ENCODE results near the gene CAMK2B.
A peak's percentile ranks its signal among the peaks of the same experiment; 100 is the strongest.

CAMK2B gene

DNA sequence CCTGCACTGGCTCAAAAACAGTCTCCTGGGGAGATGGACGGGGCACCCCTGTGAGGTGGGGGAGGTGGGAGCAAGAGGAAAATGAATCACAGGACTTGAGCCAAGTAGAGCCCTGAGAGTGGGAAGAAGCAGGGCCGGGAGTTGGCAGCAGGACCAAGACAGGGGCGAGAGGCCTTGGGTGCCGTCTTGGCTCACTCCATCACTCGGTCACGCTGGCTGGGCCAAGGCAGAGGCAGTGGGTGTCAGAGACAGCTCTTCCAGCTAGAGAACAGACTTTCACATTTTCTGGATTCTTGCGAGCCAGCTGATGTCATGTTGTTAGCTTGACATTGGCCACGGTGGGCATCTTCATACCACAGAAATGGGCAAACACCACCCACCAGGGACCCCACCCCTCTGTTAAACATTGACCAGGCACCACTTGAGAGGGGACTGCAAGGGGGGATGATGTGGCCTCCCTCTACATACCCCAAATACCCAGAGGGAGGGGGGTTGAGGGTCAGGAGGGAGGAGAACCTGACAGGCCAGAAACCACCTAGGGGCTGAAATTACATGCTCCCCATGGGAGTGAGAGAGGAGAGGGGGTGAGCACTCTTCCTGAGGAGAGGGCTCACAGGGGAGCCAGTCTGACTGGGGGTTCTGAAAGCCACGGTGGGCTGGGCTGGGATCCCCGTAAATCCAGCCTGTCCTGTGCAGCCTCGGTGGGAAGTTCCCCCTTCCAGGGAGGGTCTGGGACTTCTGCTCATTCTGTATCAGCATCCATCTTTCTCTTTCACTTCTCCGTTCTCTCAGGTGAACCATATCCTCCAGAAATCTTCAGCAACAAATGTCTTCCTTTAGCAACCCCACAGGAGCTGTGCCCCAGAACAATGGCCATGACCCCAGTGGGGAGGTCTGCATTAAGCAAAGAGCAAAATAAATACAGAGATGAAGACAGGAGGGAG is 19.6 kb downstream of the CAMK2B start:
- H3K4me3 ChIP-seq (ENCODE audit: low read depth in 1 of 2, low read length in 2 of 2), result no peak overlapping the region
- DNase-seq (no peak), ATAC-seq (ENCODE audit: insufficient read depth, low read depth) (no peak)
- H2AFZ ChIP-seq (ENCODE audit: low read depth, low read length), result no peak overlapping the region
- H3K9ac ChIP-seq (ENCODE audit: low read depth, low read length), result no peak overlapping the region
- H3K27ac ChIP-seq (ENCODE audit: low read length), result no peak overlapping the region
- TF ChIP-seq, protein P1, sequence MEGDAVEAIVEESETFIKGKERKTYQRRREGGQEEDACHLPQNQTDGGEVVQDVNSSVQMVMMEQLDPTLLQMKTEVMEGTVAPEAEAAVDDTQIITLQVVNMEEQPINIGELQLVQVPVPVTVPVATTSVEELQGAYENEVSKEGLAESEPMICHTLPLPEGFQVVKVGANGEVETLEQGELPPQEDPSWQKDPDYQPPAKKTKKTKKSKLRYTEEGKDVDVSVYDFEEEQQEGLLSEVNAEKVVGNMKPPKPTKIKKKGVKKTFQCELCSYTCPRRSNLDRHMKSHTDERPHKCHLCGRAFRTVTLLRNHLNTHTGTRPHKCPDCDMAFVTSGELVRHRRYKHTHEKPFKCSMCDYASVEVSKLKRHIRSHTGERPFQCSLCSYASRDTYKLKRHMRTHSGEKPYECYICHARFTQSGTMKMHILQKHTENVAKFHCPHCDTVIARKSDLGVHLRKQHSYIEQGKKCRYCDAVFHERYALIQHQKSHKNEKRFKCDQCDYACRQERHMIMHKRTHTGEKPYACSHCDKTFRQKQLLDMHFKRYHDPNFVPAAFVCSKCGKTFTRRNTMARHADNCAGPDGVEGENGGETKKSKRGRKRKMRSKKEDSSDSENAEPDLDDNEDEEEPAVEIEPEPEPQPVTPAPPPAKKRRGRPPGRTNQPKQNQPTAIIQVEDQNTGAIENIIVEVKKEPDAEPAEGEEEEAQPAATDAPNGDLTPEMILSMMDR (IDR thresholded peaks at IDR 0.05; ENCODE audit: borderline replicate concordance, extremely low read depth, low read length, poor library complexity, severe bottlenecking), result no peak
- no peak for TF ChIP-seq EZH2 (IDR thresholded peaks at IDR 0.05; ENCODE audit: borderline replicate concordance, low read depth, low read length, severe bottlenecking)
- H3K79me2 ChIP-seq (ENCODE audit: insufficient read depth, low read length), result no peaks in the 10 kb centered on the region
- H3K27me3 ChIP-seq (ENCODE audit: insufficient read depth, low read length, poor library complexity), result peaks cover 10% of the 10 kb centered on the region
- no peaks in the 10 kb centered on the region for H3K36me3 ChIP-seq (ENCODE audit: insufficient read depth, low read length)
- H3K4me1 ChIP-seq (ENCODE audit: insufficient read depth, low read length), result no peaks in the 10 kb centered on the region
- no peak overlapping the region for H3K4me2 ChIP-seq (ENCODE audit: insufficient read depth, low read length)
- no peaks in the 10 kb centered on the region; the same call in 1 of the 2 replicates for H4K20me1 ChIP-seq (ENCODE audit: insufficient read depth, low read length)
- no peaks in the 10 kb centered on the region for H3K9me3 ChIP-seq (ENCODE audit: insufficient read depth, low read length, severe bottlenecking)

DNA sequence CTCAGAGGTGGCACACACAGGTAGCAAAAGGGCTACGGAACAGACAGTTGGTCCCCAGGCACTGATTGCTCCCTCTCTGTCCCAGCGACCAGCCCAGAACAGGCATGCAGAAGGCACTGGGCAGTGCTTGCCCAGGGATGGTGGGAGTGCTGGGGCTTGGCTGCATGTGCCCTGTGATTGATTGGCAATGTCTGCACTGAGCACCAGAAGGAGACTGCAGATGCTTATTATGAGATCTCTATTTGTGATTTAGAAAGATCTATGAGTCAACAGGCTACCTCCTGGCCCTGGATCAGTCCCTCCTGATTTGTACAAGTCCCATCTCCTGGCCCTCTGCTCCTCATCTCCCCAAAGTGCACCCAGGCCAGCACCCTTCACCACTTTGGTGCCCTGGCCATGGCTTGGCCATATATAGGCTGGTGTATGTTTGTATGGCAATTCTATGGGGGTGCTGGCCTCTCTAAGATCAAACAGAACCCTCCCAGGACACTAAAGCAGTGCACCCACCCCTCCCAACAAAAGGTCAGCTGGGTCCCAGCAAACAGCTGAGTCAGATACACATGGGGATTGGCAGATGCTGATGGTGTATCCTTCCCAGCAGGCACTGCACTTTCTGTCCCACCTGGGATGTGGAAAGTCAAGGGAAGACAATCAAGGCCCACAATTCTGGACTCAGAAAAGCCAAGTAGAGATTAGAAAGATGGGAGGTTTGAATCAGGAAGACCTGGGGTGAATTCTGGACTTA is 30.9 kb downstream of the CAMK2B start:
- no peaks in the 10 kb centered on the region for H3K79me2 ChIP-seq (ENCODE audit: insufficient read depth, low read length)
- no peaks in the 10 kb centered on the region for H3K36me3 ChIP-seq (ENCODE audit: insufficient read depth, low read length)

DNA sequence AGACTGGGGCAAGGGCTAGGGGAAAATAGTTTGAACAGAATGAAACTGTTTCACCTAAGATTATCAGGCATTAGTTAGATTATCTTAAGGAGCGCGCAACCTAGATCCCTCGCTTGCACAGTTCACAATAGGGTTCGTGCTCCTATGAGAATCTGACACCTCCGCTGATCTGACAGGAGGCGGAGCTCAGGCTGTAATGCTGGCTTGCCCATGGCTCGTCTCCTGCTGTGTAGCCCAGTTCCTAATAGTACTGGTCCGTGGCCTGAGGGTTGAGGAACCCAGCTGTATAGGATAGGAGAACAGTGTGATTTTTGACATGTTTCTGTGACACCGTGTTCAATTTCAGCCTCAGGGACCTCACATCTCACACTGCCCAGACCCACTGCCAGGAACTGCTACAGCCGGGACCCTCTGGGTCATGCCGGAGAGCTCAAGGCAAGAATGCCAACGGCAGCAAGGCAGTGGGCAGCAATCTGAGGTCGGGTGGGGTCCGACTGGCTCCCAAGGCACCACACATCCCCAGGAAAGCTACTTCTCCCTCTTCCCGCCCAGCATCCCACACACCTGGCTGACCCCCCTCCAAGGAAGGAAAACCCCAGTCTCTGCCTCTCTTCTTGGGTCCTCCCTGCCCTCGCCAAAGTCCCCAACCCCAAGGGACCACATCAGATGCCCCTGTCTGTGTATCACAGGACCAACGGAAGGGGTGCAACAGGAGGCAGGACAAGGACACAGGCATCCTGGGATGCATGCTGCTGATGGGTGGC is 31.7 kb downstream of the CAMK2B start:
- no peak overlapping the region for H3K4me2 ChIP-seq (ENCODE audit: insufficient read depth, low read length)
- DNase-seq, result peak; percentile 1
- no peak overlapping the region for H2AFZ ChIP-seq (ENCODE audit: low read depth, low read length)
- peaks cover 42% of the 10 kb centered on the region for H3K27me3 ChIP-seq (ENCODE audit: insufficient read depth, low read length, poor library complexity)
- H3K27ac ChIP-seq (ENCODE audit: low read length), result no peak overlapping the region
- H3K36me3 ChIP-seq (ENCODE audit: insufficient read depth, low read length), result no peaks in the 10 kb centered on the region
- no peak overlapping the region for H3K9ac ChIP-seq (ENCODE audit: low read depth, low read length)
- H3K79me2 ChIP-seq (ENCODE audit: insufficient read depth, low read length), result no peaks in the 10 kb centered on the region
- no peak overlapping the region for H3K4me3 ChIP-seq (ENCODE audit: low read depth in 1 of 2, low read length in 2 of 2)
- H3K9me3 ChIP-seq (ENCODE audit: insufficient read depth, low read length, severe bottlenecking), result no peaks in the 10 kb centered on the region
- peaks cover 3% of the 10 kb centered on the region; the same call in 1 of the 2 replicates for H4K20me1 ChIP-seq (ENCODE audit: insufficient read depth, low read length)
- H3K4me1 ChIP-seq (ENCODE audit: insufficient read depth, low read length), result no peaks in the 10 kb centered on the region
- ATAC-seq (ENCODE audit: insufficient read depth, low read depth), result no peak
- TF ChIP-seq EZH2 (IDR thresholded peaks at IDR 0.05; ENCODE audit: borderline replicate concordance, low read depth, low read length, severe bottlenecking), result no peak
- TF ChIP-seq, protein P1 (IDR thresholded peaks at IDR 0.05; ENCODE audit: borderline replicate concordance, extremely low read depth, low read length, poor library complexity, severe bottlenecking), result no peak

More for the DNA sequence above, 30.9 kb downstream of the CAMK2B start:
- no peaks in the 10 kb centered on the region for H3K9me3 ChIP-seq (ENCODE audit: insufficient read depth, low read length, severe bottlenecking)
- TF ChIP-seq, protein P1 (IDR thresholded peaks at IDR 0.05; ENCODE audit: borderline replicate concordance, extremely low read depth, low read length, poor library complexity, severe bottlenecking), result no peak
- no peak for TF ChIP-seq EZH2 (IDR thresholded peaks at IDR 0.05; ENCODE audit: borderline replicate concordance, low read depth, low read length, severe bottlenecking)
- H3K27me3 ChIP-seq (ENCODE audit: insufficient read depth, low read length, poor library complexity), result peaks cover 42% of the 10 kb centered on the region
- H4K20me1 ChIP-seq (ENCODE audit: insufficient read depth, low read length), result peaks cover 3% of the 10 kb centered on the region; the same call in 1 of the 2 replicates
- ATAC-seq (ENCODE audit: insufficient read depth, low read depth), result no peak
- H2AFZ ChIP-seq (ENCODE audit: low read depth, low read length), result no peak overlapping the region
- H3K4me1 ChIP-seq (ENCODE audit: insufficient read depth, low read length), result no peaks in the 10 kb centered on the region
- no peak overlapping the region for H3K4me2 ChIP-seq (ENCODE audit: insufficient read depth, low read length)
- H3K4me3 ChIP-seq (ENCODE audit: low read depth in 1 of 2, low read length in 2 of 2), result no peak overlapping the region
- no peak overlapping the region for H3K27ac ChIP-seq (ENCODE audit: low read length)
- no peak for DNase-seq
- no peak overlapping the region for H3K9ac ChIP-seq (ENCODE audit: low read depth, low read length)
